GM18507 (cell line): ENCODE measurements around the gene PTPRN2.
"Not testable (repeated sequence)": the region's sequence is repeated elsewhere in the genome, so short reads cannot be mapped to it uniquely, and the experiment has no call there.

Experiments used
- DNase-seq: peaks from one replicate; pipeline ENCODE4 v3.0.0; 2011; ENCODE audit warnings: low read depth; ENCODE audit not compliant: insufficient read length; ENCODE audit errors: extremely low spot score
- FAIRE-seq: peaks from 2 replicates; lab custom pipeline; 2011; peaks lifted over from hg19 to GRCh38; lab: Jason Lieb, UNC

Gene PTPRN2

GRCh38 chr7:157500171-157500960 is 1087.3 kb downstream of the PTPRN2 start:
- no peak for FAIRE-seq
- DNase-seq = no peak

GRCh38 chr7:157499835-157500153 is 1087.8 kb downstream of the PTPRN2 start:
- FAIRE-seq = no peak
- DNase-seq = no peak

- FAIRE-seq (no peak), DNase-seq (no peak)
Observed at GRCh38 chr7:157499121-157499834, 1088.3 kb downstream of the PTPRN2 start.

GRCh38 chr7:157498657-157499056 is 1089.0 kb downstream of the PTPRN2 start:
- no peak for FAIRE-seq
- DNase-seq = no peak

GRCh38 chr7:157497744-157498651 is 1089.6 kb downstream of the PTPRN2 start:
- FAIRE-seq (no peak), DNase-seq (no peak)

- FAIRE-seq = no peak
- DNase-seq = no peak
Observed at GRCh38 chr7:157497367-157497743, 1090.3 kb downstream of the PTPRN2 start.

- FAIRE-seq = no peak
Observed at GRCh38 chr7:157496416-157497275, 1091.0 kb downstream of the PTPRN2 start.

GRCh38 chr7:157495594-157495993 is 1092.0 kb downstream of the PTPRN2 start:
- no peak for FAIRE-seq
- no peak for DNase-seq

More at GRCh38 chr7:157496416-157497275, 1091.0 kb downstream of the PTPRN2 start:
- DNase-seq = no peak

- DNase-seq (no peak), FAIRE-seq (no peak)
Observed at GRCh38 chr7:157495177-157495553, 1092.5 kb downstream of the PTPRN2 start.

GRCh38 chr7:157494506-157495176 is 1093.0 kb downstream of the PTPRN2 start:
- no peak for FAIRE-seq
- DNase-seq = no peak

- FAIRE-seq = no peak
- DNase-seq = no peak
Observed at GRCh38 chr7:157493776-157494175, 1093.8 kb downstream of the PTPRN2 start.

GRCh38 chr7:157493017-157493416 is 1094.6 kb downstream of the PTPRN2 start:
- no peak for FAIRE-seq
- no peak for DNase-seq

GRCh38 chr7:157490465-157490912 is 1097.1 kb downstream of the PTPRN2 start:
- FAIRE-seq = peak; percentile 78
- DNase-seq = no peak

GRCh38 chr7:157489870-157490269 is 1097.8 kb downstream of the PTPRN2 start:
- DNase-seq, FAIRE-seq: not testable (repeated sequence)
